Fibroblast of mammary gland (primary cell): ENCODE data around the gene IGHMBP2.
A peak's percentile ranks its signal among the peaks of the same experiment; 100 is the strongest.

ENCODE experiments used
- DNase-seq: peaks from one replicate; pipeline ENCODE4 v3.0.0-alpha.2; 2010; ENCODE audit warnings: low read depth
- H3K4me3 ChIP-seq: 2 replicates; pipeline ENCODE4 v1.5.1; 2011; ENCODE audit warnings: low read depth, mild to moderate bottlenecking, low read length, moderate library complexity; ENCODE audit not compliant: control insufficient read depth
- TF ChIP-seq, protein P1 (sequence below): conservative IDR thresholded peaks from 2 replicates; pipeline ENCODE4 v1.5.1; 2011; ENCODE audit warnings: low read depth, low read length, inconsistent platforms; ENCODE audit not compliant: control insufficient read depth, insufficient read depth

The IGHMBP2 gene

DNA sequence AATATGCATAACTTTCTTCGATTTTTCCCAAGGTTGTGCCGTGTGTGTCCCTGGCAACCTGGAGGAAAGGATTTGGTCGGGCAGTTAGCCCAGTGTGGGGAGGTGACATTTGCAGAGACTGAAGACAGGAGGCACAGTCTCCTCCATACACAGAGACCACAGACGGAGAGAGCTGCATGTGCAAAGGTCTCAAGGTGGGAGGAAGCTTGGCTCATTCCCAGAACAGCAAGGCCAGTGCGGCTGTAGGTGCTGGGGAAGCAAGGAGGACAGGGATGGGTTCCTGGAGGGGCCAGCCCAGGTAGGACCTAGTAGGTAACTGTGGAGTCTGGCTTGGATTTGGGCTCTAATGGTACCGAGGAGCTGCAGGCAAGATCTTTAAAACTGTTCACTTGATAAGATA lies 41.3 kb upstream of the IGHMBP2 start:
- TF ChIP-seq, protein P1, sequence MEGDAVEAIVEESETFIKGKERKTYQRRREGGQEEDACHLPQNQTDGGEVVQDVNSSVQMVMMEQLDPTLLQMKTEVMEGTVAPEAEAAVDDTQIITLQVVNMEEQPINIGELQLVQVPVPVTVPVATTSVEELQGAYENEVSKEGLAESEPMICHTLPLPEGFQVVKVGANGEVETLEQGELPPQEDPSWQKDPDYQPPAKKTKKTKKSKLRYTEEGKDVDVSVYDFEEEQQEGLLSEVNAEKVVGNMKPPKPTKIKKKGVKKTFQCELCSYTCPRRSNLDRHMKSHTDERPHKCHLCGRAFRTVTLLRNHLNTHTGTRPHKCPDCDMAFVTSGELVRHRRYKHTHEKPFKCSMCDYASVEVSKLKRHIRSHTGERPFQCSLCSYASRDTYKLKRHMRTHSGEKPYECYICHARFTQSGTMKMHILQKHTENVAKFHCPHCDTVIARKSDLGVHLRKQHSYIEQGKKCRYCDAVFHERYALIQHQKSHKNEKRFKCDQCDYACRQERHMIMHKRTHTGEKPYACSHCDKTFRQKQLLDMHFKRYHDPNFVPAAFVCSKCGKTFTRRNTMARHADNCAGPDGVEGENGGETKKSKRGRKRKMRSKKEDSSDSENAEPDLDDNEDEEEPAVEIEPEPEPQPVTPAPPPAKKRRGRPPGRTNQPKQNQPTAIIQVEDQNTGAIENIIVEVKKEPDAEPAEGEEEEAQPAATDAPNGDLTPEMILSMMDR = no peak
- DNase-seq = no peak
- H3K4me3 ChIP-seq = no peak overlapping the region

DNA sequence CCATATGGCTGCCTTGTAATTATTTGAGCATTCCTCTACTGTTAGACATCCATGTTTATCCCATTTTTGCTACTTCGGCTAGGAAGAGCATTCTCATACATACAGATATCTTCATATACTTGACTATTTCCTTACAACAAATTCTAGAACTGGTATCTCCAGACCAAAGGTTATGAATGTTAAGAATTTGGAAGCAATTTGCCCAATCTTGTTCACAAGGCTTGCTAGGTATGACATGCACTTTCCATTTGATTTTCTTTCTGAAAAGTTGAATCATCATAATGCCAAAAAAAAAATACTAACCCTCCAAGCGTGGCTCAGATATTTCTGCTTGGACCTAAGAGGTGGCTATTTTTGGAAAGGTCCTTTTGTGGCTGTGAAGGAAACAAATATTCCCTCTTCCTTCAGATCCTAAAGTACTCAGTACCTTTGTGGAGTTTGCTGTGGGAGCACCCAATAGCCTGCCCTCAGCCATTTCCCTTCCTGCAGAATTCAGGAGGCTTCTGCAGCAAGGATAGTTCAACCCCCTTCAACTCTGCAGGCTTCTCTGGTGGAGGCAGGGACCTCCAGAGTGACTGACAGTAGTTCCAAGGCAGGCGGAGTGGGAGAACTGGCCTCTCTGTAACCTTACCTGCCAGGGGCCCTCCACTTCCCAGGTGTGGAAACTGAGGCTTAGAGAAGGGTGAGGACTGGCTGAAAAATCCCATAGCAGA lies 40.0 kb upstream of the IGHMBP2 start:
- TF ChIP-seq, protein P1 = no peak
- DNase-seq = no peak
- no peak overlapping the region for H3K4me3 ChIP-seq

DNA sequence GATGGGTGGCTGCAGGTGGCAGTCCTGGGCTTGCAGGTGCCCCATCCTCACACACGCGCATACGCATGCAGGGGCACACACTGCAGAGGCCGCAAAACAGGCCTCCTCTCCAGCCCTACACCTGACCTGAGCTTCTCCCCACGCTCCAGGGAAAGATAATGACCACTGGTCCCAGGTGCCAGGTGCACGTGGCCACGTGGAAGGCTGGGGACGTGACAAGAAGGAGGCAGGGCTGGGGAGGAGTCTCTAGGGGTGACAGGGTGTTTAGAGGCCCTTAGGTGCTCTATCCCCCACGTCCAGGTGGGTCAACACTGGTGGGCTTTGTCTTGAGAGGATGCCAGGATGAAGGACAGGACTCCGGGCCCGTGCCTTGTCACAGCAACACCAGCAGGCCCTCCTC lies 38.5 kb upstream of the IGHMBP2 start:
- no peak overlapping the region for H3K4me3 ChIP-seq
- TF ChIP-seq, protein P1 = no peak
- no peak for DNase-seq

DNA sequence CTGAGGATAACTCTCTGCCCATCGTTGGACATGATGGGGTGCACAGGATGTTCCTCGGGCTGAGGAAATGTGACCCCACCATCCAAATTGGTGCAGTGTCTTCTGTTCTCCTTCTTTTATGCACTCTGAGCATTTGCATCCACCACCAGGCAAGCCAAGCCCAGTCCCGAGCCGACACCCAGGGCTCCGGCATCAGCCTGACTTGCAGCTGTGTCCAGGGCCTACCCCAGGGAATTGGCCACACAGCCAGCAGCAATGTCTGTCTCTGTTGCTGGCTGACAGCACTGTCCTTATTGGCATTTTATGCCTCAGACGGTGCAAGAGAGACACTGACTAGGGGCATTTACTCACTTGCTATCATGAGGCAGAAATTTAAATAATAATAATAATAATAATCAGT lies 36.6 kb upstream of the IGHMBP2 start:
- DNase-seq = no peak
- TF ChIP-seq, protein P1 = no peak

DNA sequence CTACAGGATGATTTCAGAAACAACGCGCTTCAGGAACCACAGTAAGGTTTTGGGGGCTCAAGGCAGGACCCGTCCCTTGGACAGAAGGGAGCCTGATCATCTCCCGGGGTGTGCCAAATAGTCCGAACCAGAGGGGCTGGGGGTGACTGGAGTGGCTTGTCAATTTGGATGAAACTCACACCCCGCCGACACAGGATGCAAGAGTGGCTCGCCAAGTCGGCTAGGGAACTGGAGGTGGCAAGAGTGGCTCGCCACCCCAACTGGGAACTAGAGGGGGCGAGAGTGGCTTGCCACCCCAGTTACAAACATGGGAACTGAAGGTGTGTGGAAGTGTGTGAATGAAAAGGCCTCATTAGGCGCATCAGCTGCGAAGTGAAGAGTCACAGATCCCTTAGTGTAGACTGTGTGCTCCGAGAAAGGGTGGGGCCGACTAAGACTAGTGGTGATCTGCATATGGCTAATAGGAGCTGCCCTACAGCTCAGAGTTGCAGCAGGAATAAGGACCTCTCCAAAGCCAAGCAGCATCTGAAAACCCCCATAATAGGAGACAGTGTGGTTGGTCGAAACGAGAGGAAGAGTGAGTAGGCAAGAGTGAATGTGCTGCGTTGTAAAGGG lies 35.4 kb upstream of the IGHMBP2 start:
- TF ChIP-seq, protein P1 = no peak
- H3K4me3 ChIP-seq = no peak overlapping the region
- DNase-seq = no peak

More for the DNA sequence above, 36.6 kb upstream of the IGHMBP2 start:
- no peak overlapping the region for H3K4me3 ChIP-seq

DNA sequence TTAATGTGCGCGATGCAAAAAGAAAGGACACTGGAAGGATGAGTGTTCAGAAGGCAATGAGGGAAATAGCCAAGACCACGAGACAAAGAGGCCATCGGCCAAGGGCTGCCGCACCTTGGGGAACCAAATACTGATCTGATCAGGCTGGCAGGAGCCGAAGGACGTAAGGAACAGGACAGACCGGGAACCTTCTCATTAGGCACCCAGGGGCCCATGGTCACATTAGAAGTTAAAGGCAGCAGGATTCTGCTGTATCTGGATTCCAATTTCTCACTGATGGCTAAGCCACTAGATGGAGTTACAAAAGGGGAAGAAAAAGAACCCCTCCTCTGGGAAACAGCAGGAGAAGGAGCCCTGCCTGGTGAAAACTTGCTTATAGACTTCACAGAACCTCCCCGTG lies 33.2 kb upstream of the IGHMBP2 start:
- TF ChIP-seq, protein P1 = peak; percentile 19
- H3K4me3 ChIP-seq = peak overlapping the region; percentile 52
- DNase-seq = peak; percentile 23
